ENCODE measurements around the gene ERC2.

DNA sequence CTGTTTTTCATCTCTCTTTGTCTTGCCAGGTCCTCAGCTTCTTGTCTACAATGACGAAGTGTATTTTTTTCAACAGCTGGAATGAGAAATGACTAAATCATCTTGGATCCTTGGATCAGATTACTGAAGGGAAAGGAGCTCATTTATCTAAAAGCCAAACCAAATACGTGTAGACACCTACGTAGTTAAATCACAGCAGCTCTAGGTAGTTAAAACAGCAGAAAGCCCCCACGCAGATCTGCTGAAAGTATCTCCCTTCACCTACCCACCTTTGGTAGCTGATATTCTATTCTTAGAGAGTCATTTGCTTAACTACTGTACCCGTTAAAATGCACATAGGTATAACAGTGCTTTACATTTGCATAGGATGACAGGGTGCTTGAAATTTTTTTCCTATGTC, 875.7 kb downstream of the ERC2 start:
- TF ChIP-seq POLR2A (IDR thresholded peaks at IDR 0.05; ENCODE audit: low read depth, low read length) (no peak), TAF1 (IDR thresholded peaks at IDR 0.05; ENCODE audit: borderline replicate concordance, low read depth, low read length) (no peak)

All from GM12892 (cell line).